D341Med (cell line): ENCODE data around the gene COL9A2.
"Not testable (repeated sequence)": the region's sequence is repeated elsewhere in the genome, so short reads cannot be mapped to it uniquely, and the experiment has no call there.

Experiments used
- DNase-seq: peaks from one replicate; pipeline ENCODE4 v3.0.0; 2012; ENCODE audit warnings: low spot score

COL9A2 gene

GRCh38 chr1:40316595-40317393, at the start of gene COL9A2:
Gene COL9A2, minus strand, starts transcription at chr1:40317286. Its CDS starts 89 bp downstream, at chr1:40317197.
- peak; percentile 81 for DNase-seq

GRCh38 chr1:40363721-40364120, 46.6 kb upstream of the COL9A2 start:
- no peak for DNase-seq

- no peak for DNase-seq
Measured at GRCh38 chr1:40362699-40363098, 45.6 kb upstream of the COL9A2 start.

- DNase-seq: no peak
Measured at GRCh38 chr1:40362199-40362598, 45.1 kb upstream of the COL9A2 start.

GRCh38 chr1:40361637-40362036, 44.6 kb upstream of the COL9A2 start:
- DNase-seq: no peak

- DNase-seq: no peak
Measured at GRCh38 chr1:40361201-40361600, 44.1 kb upstream of the COL9A2 start.

- DNase-seq: no peak
Measured at GRCh38 chr1:40360631-40361030, 43.5 kb upstream of the COL9A2 start.

- DNase-seq: no peak
Measured at GRCh38 chr1:40357625-40358024, 40.5 kb upstream of the COL9A2 start.

- no peak for DNase-seq
Measured at GRCh38 chr1:40353082-40353481, 36.0 kb upstream of the COL9A2 start.

GRCh38 chr1:40352126-40352525, 35.0 kb upstream of the COL9A2 start:
- DNase-seq: no peak

- DNase-seq: no peak
Measured at GRCh38 chr1:40351124-40351523, 34.0 kb upstream of the COL9A2 start.

- DNase-seq: no peak
Measured at GRCh38 chr1:40350391-40350790, 33.3 kb upstream of the COL9A2 start.

- DNase-seq: no peak
Measured at GRCh38 chr1:40344597-40344996, 27.5 kb upstream of the COL9A2 start.

GRCh38 chr1:40342381-40342717, 25.3 kb upstream of the COL9A2 start:
- DNase-seq: not testable (repeated sequence)

GRCh38 chr1:40341491-40342380, 24.6 kb upstream of the COL9A2 start:
- no peak for DNase-seq

GRCh38 chr1:40339420-40340323, 22.6 kb upstream of the COL9A2 start:
- no peak for DNase-seq

GRCh38 chr1:40338745-40339419, 21.8 kb upstream of the COL9A2 start:
- peak; percentile 84 for DNase-seq

GRCh38 chr1:40337443-40337842, 20.4 kb upstream of the COL9A2 start:
- DNase-seq: no peak

- no peak for DNase-seq
Measured at GRCh38 chr1:40332695-40333094, 15.6 kb upstream of the COL9A2 start.

GRCh38 chr1:40331403-40331802, 14.3 kb upstream of the COL9A2 start:
- not testable (repeated sequence) for DNase-seq

GRCh38 chr1:40318970-40319621, 2.0 kb upstream of the COL9A2 start:
- DNase-seq: no peak
